Stimulated activated CD8-positive, alpha-beta memory T cell treated with anti-CD3 and anti-CD28 coated beads, Interleukin-4, amount 100 ng/mL, for 24 hours (primary cell): ENCODE data around the gene CCDC117.

ENCODE experiments used
- DNase-seq: peaks from one replicate; pipeline ENCODE4 v3.0.0-alpha.2; 2020; ENCODE audit warnings: low read depth

The CCDC117 gene

DNA sequence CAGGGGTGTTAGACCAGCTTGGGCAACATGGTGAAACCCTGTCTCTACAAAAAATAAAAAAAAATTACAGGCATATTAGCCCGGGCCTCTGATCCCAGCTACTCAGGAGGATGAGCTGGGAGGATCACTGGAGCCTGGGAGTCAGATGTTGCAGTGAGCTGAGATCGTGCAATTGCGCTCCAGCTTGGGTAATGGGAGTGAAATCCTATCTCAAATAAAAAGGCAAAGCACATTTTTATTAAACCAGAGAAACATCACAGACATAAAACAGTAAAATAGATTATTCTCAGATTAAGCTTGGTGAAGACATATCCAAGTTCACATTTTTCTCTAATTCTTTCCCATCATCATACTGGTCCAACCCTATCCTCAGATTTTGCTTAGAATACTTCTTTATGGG lies 57.9 kb downstream of the CCDC117 start:
- no peak for DNase-seq

DNA sequence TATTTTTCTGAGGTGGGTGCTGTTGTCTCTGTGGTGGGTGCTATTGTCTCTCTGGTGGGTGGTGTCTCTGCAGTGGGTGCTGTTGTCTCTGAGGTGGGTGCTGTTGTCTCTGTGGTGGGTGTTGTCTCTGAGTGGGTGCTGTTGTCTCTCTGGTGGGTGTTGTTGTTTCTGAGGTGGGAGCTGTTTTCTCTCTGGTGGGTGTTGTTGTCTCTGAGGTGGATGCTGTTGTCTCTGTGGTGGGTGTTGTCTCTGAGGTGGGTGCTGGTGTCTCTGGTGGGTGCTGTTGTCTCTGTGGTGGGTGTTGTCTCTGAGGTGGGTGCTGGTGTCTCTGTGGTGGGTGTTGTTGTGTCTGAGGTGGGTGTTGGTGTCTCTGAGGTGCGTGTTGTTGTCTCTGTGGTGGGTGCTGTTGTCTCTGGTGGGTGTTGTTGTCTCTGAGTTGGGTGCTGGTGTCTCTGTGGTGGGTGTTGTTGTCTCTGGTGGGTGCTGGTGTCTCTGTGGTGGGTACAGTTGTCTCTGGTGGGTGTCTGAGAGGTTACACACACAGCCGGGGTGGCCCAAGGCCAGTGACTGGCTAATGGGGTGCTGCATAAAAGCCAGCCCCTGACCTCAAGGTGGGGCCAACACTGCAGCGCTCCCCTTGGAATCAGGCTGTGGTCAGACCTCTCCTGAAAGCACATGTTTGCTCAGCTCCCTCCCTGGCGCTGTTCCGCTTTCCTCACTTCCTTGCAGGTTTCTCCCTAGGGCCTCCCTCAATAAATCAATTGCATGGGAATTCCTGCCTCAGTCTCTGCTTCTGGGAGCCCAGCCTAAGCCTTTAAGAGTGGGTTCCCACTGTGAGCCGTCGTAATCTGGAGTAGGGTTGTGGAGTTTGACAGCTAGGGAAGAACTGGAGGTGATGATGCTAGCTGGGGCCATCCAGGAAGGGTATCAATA lies 58.9 kb downstream of the CCDC117 start:
- DNase-seq, result no peak

DNA sequence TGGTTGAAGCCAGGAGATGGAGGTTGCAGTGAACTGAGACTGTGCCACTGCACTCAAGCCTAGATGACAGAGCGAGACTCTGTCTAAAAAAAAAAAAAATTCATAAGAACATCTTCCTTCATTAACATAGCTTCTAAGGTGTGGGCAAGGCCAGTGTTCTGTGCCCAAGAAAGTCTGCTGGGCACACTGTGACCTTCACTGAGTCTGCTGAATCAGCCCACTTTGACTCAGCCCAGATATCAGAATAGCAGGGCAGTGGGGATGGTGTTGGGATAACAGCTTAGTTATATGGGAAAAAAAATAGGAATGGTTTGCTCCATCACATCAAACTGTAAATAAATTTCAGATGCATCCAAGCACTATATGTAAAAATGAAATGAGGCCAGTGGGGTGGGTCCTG lies 60.2 kb downstream of the CCDC117 start:
- no peak for DNase-seq

DNA sequence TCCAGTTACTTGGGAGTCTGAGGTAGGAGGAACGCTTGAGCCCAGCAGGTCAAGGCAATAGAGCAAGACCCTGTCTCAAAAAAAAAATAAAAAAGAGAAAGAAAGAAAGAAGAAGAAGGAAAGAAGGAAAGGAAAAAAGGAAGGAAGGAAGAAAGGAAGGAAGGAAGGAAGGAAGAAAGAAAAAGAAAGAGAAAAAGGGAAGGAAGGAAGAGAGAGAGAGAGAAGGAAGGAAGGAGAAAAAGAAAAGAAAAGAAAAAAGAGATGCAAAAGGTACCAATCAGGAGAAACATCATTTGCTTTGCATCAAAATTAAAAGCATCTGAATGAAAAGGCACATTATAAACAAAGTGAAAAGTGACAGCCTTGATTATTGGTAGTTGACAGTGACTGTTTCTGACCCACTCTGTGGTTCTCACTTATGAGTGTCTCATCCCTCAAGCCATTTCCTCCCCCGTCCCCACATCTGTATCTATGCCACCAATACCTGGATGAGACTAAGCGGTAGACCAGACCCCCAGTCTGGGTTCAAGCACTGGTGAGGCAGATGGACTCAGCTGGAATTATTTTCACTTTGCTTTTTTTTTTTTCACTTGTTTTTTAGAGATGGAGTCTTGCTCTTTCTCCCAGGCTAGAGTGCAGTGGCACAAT lies 60.9 kb downstream of the CCDC117 start:
- no peak for DNase-seq

- no peak for DNase-seq
Measured at GRCh38 chr22:28835630-28836189, 63.2 kb downstream of the CCDC117 start.

GRCh38 chr22:28837640-28838039 lies 65.1 kb downstream of the CCDC117 start:
- DNase-seq, result no peak
